Spinal cord (tissue), 10 donors: ENCODE measurements around the gene COX14. TPM values are rescaled to one million over a fixed set of nuclear protein-coding genes. Genes with fewer than 3 reads are reported as not detected.

Experiments used
- DNase-seq, 6 donors: peaks; one replicate each; pipeline versions ENCODE4 v3.0.0 to v3.0.0-alpha.2; 2013 to 2015; ENCODE audit warnings: low spot score in 6 of 6, low read depth in 4 of 6
- H3K27ac ChIP-seq: one replicate; pipeline ENCODE4 v1.5.1; 2013; ENCODE audit warnings: low read depth, low read length, control low read depth
- H3K27me3 ChIP-seq: one replicate; pipeline ENCODE4 v1.6.1; 2013; ENCODE audit warnings: low read length; ENCODE audit not compliant: control insufficient read depth, insufficient read depth
- H3K36me3 ChIP-seq: one replicate; pipeline ENCODE4 v1.6.1; 2013; ENCODE audit warnings: low read length; ENCODE audit not compliant: control insufficient read depth, insufficient read depth
- H3K4me1 ChIP-seq: one replicate; pipeline ENCODE4 v1.6.1; 2013; ENCODE audit warnings: low read length; ENCODE audit not compliant: control insufficient read depth, insufficient read depth
- H3K4me3 ChIP-seq: one replicate; pipeline ENCODE4 v1.5.1; 2013; ENCODE audit warnings: low read depth, low read length, control low read depth
- H3K9me3 ChIP-seq: one replicate; pipeline ENCODE4 v1.6.1; 2013; ENCODE audit warnings: low read length; ENCODE audit not compliant: control insufficient read depth, insufficient read depth
- WGBS: methylation state at CpG from one replicate; pipeline ENCODE4 v1.1.5; 2013; ENCODE audit warnings: missing lambda C conversion rate; ENCODE audit not compliant: insufficient coverage; 5-methylcytosine and 5-hydroxymethylcytosine counted together
- long read RNA-seq, 4 donors: transcript quantifications; one replicate each; lab custom pipeline, GENCODE V29; 2026
- polyA plus RNA-seq, 2 donors: library from polyadenylated mRNA; unstranded; fragments of 120-200 nt; gene quantifications; one replicate each; pipeline ENCODE4 v1.2.1, GENCODE V29; 2013; ENCODE audit not compliant: insufficient read length in 2 of 2
- total RNA-seq, 2 donors: library from RNA; depleted of rRNA in 1 of 2; stranded (reverse); fragments of 120-200 nt in 1 of 2; fragments of >200 nt in 1 of 2; gene quantifications; one replicate each; pipeline versions ENCODE4 v1.2.3 to v1.2.4, GENCODE V29; 2013 to 2014
- donor health status: healthy.

COX14 gene
- total RNA-seq: 10 to 100 TPM; 23.8 to 74.8 TPM
- polyA plus RNA-seq: 10 to 100 TPM; 48.4 to 49.0 TPM
- long read RNA-seq, donor 1, transcript COX14-203 (2 exons, 739 nt): major isoform, 65 of 69 reads
- long read RNA-seq, donor 1, partial matches to known transcripts: 0 of 69 reads
- long read RNA-seq, donor 1, other reads (novel, unspliced or antisense): 0 of 69 reads
- long read RNA-seq, donor 2, transcript COX14-203 (2 exons, 739 nt): major isoform, 10 of 10 reads
- long read RNA-seq, donor 2, partial matches to known transcripts: 0 of 10 reads
- long read RNA-seq, donor 2, other reads (novel, unspliced or antisense): 0 of 10 reads
- long read RNA-seq, donor 3, transcript COX14-203 (2 exons, 739 nt): major isoform, 20 of 25 reads
- long read RNA-seq, donor 3, partial matches to known transcripts: 0 of 25 reads
- long read RNA-seq, donor 3, other reads (novel, unspliced or antisense): 0 of 25 reads
- long read RNA-seq, donor 4, transcript COX14-203 (2 exons, 739 nt): major isoform, 82 of 98 reads
- long read RNA-seq, donor 4, partial matches to known transcripts: 16 of 98 reads
- long read RNA-seq, donor 4, other reads (novel, unspliced or antisense): 0 of 98 reads

GRCh38 chr12:50111693-50112455 lies at the start of gene COX14:
Gene COX14, plus strand, starts transcription at chr12:50112236. Its CDS starts 7,808 bp downstream, at chr12:50120044.
- DNase-seq: peak; percentile 97 to 100 (median 99)
- Histone ChIP-seq H3K27ac (peak within 1 kb of the TSS; percentile 97), H3K9me3 (no peaks in the 10 kb centered on the region), H3K36me3 (peaks cover 18% of the 10 kb centered on the region), H3K4me1 (peaks cover 43% of the 10 kb centered on the region), H3K4me3 (peak within 1 kb of the TSS; percentile 99), H3K27me3 (no peaks in the 10 kb centered on the region)
- under 1% methylated on average over 59 of the region's 59 CpGs for WGBS

- H3K27me3 ChIP-seq: no peaks in the 10 kb centered on the region
- H3K9me3 ChIP-seq: no peaks in the 10 kb centered on the region
- 45% methylated on average over 3 of the region's 5 CpGs for WGBS
- peaks cover 63% of the 10 kb centered on the region for H3K4me1 ChIP-seq
- peak in 2 of 6 donors; percentile 61 to 64 for DNase-seq
- H3K36me3 ChIP-seq: peaks cover 69% of the 10 kb centered on the region
- peak overlapping the region; percentile 22 for H3K27ac ChIP-seq
- no peak overlapping the region for H3K4me3 ChIP-seq
These were observed 49.1 kb upstream of the COX14 start for GRCh38 chr12:50062728-50063460.

GRCh38 chr12:50065726-50066310 lies 46.2 kb upstream of the COX14 start:
- H3K36me3 ChIP-seq: peaks cover 60% of the 10 kb centered on the region
- no peaks in the 10 kb centered on the region for H3K9me3 ChIP-seq
- no peak for DNase-seq
- peaks cover 48% of the 10 kb centered on the region for H3K4me1 ChIP-seq
- H3K4me3 ChIP-seq: no peak overlapping the region
- no peak overlapping the region for H3K27ac ChIP-seq
- 100% methylated on average over 1 of the region's 3 CpGs for WGBS
- H3K27me3 ChIP-seq: no peaks in the 10 kb centered on the region

GRCh38 chr12:50066402-50066801 lies 45.6 kb upstream of the COX14 start:
- 43% methylated on average over 5 of the region's 5 CpGs for WGBS
- H3K36me3 ChIP-seq: peaks cover 62% of the 10 kb centered on the region
- H3K27ac ChIP-seq: no peak overlapping the region
- no peak for DNase-seq
- no peaks in the 10 kb centered on the region for H3K9me3 ChIP-seq
- H3K4me3 ChIP-seq: no peak overlapping the region
- H3K27me3 ChIP-seq: no peaks in the 10 kb centered on the region
- peaks cover 49% of the 10 kb centered on the region for H3K4me1 ChIP-seq

DNA sequence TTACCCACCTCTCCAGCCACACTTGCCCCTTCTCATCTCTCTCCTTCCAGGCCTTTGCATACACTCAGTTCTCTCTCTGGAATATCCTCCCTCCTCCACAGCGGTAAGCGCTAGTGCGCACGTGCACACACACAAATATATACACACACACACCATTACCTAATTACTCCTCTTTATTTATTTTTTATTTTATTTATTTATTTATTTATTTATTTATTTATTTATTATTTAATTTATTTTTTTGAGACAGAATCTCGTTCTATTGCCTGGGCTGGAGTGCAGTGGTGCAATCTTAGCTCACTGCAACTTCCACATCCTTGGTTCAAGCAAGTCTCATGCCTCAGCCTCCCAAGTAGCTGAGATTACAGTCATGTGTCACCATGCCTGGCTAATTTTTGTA lies 43.0 kb upstream of the COX14 start:
- Histone ChIP-seq H3K27me3 (no peaks in the 10 kb centered on the region), H3K36me3 (peaks cover 64% of the 10 kb centered on the region), H3K9me3 (no peaks in the 10 kb centered on the region), H3K4me3 (no peak overlapping the region), H3K27ac (no peak overlapping the region), H3K4me1 (peaks cover 41% of the 10 kb centered on the region)
- no peak for DNase-seq
- no CpG with 5 or more reads among the region's 5 CpGs for WGBS

DNA sequence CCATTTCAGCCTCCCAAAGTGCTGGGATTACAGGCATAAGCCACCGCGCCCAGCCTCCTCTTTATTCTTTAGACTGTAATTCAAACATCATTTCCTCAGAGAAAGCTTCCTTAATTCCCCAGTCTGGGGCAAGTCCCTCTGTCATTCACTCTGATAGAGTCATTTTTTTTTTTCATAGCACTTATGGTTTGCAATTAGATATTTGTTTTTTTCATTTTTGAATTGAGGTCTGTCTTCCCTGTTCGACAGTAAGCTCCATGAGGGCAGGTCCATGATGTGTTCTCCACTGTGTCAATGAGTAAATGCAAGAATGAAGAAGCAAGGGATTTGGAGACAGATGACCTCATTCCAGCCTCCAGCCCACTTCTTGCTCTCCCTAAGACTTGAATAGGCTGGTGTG lies 42.5 kb upstream of the COX14 start:
- DNase-seq: no peak
- Histone ChIP-seq H3K9me3 (no peaks in the 10 kb centered on the region), H3K27me3 (no peaks in the 10 kb centered on the region), H3K36me3 (peaks cover 64% of the 10 kb centered on the region), H3K27ac (no peak overlapping the region), H3K4me3 (no peak overlapping the region), H3K4me1 (peaks cover 38% of the 10 kb centered on the region)
- 100% methylated on average over 2 of the region's 3 CpGs for WGBS

GRCh38 chr12:50070314-50071060 lies 41.5 kb upstream of the COX14 start:
- peaks cover 62% of the 10 kb centered on the region for H3K36me3 ChIP-seq
- peak in 5 of 6 donors; percentile 68 to 96 (median 76) for DNase-seq
- no peaks in the 10 kb centered on the region for H3K27me3 ChIP-seq
- peaks cover 36% of the 10 kb centered on the region for H3K4me1 ChIP-seq
- no peak overlapping the region for H3K27ac ChIP-seq
- WGBS: 55% methylated on average over 7 of the region's 9 CpGs
- H3K4me3 ChIP-seq: no peak overlapping the region
- no peaks in the 10 kb centered on the region for H3K9me3 ChIP-seq

- H3K9me3 ChIP-seq: no peaks in the 10 kb centered on the region
- no peak overlapping the region for H3K4me3 ChIP-seq
- peaks cover 59% of the 10 kb centered on the region for H3K36me3 ChIP-seq
- WGBS: 47% methylated on average over 3 of the region's 10 CpGs
- H3K27me3 ChIP-seq: no peaks in the 10 kb centered on the region
- DNase-seq: no peak
- no peak overlapping the region for H3K27ac ChIP-seq
- H3K4me1 ChIP-seq: peaks cover 36% of the 10 kb centered on the region
These were observed 39.7 kb upstream of the COX14 start for GRCh38 chr12:50072198-50072907.
